ENCODE results near the gene TUT4. TPM values are rescaled to one million over a fixed set of nuclear protein-coding genes. Genes with fewer than 3 reads are reported as not detected.

The TUT4 gene
- total RNA-seq, 1 donor, result 44.2 TPM

GRCh38 chr1:52487632-52488031, 65.3 kb downstream of the TUT4 start:
- TF ChIP-seq CTCF (IDR thresholded peaks at IDR 0.05; ENCODE audit: extremely low read depth, low read depth, low read length), result no peak
- no peak for DNase-seq (ENCODE audit: insufficient read length, low spot score, missing footprints)
- peaks cover 11% of the 10 kb centered on the region for H3K36me3 ChIP-seq (ENCODE audit: insufficient read depth, low read length)
- no peaks in the 10 kb centered on the region for H3K79me2 ChIP-seq (ENCODE audit: insufficient read depth, low read length)
- H3K4me3 ChIP-seq (ENCODE audit: insufficient read depth, low read length), result no peak overlapping the region
- H3K4me2 ChIP-seq (ENCODE audit: insufficient read depth, low read length), result no peak overlapping the region
- no peaks in the 10 kb centered on the region for H3K4me1 ChIP-seq (ENCODE audit: insufficient read depth, low read length)
- H3K27me3 ChIP-seq (ENCODE audit: insufficient read depth, low read length), result no peaks in the 10 kb centered on the region
- H3K27ac ChIP-seq (ENCODE audit: low read depth, low read length), result no peak overlapping the region
- H4K20me1 ChIP-seq (ENCODE audit: insufficient read depth, low read length), result no peaks in the 10 kb centered on the region
- no peaks in the 10 kb centered on the region for H3K9me3 ChIP-seq (ENCODE audit: low read depth, low read length)
- H2AFZ ChIP-seq (ENCODE audit: low read length), result no peak overlapping the region

- peaks cover 3% of the 10 kb centered on the region for H3K36me3 ChIP-seq (ENCODE audit: insufficient read depth, low read length)
- H2AFZ ChIP-seq (ENCODE audit: low read length), result no peak overlapping the region
- no peaks in the 10 kb centered on the region for H4K20me1 ChIP-seq (ENCODE audit: insufficient read depth, low read length)
- H3K4me2 ChIP-seq (ENCODE audit: insufficient read depth, low read length), result no peak overlapping the region
- H3K4me1 ChIP-seq (ENCODE audit: insufficient read depth, low read length), result no peaks in the 10 kb centered on the region
- no peak overlapping the region for H3K27ac ChIP-seq (ENCODE audit: low read depth, low read length)
- DNase-seq (ENCODE audit: insufficient read length, low spot score, missing footprints), result no peak
- no peaks in the 10 kb centered on the region for H3K9me3 ChIP-seq (ENCODE audit: low read depth, low read length)
- TF ChIP-seq CTCF (IDR thresholded peaks at IDR 0.05; ENCODE audit: extremely low read depth, low read depth, low read length), result no peak
- no peaks in the 10 kb centered on the region for H3K79me2 ChIP-seq (ENCODE audit: insufficient read depth, low read length)
- no peaks in the 10 kb centered on the region for H3K27me3 ChIP-seq (ENCODE audit: insufficient read depth, low read length)
- no peak overlapping the region for H3K4me3 ChIP-seq (ENCODE audit: insufficient read depth, low read length)
Measured at GRCh38 chr1:52482326-52483004, 70.4 kb downstream of the TUT4 start.

- no peaks in the 10 kb centered on the region for H3K4me1 ChIP-seq (ENCODE audit: insufficient read depth, low read length)
- no peak overlapping the region for H2AFZ ChIP-seq (ENCODE audit: low read length)
- no peaks in the 10 kb centered on the region for H3K27me3 ChIP-seq (ENCODE audit: insufficient read depth, low read length)
- H3K9me3 ChIP-seq (ENCODE audit: low read depth, low read length), result no peaks in the 10 kb centered on the region
- H3K4me2 ChIP-seq (ENCODE audit: insufficient read depth, low read length), result no peak overlapping the region
- H3K27ac ChIP-seq (ENCODE audit: low read depth, low read length), result no peak overlapping the region
- H3K79me2 ChIP-seq (ENCODE audit: insufficient read depth, low read length), result no peaks in the 10 kb centered on the region
- H3K36me3 ChIP-seq (ENCODE audit: insufficient read depth, low read length), result peaks cover 7% of the 10 kb centered on the region
- no peaks in the 10 kb centered on the region for H4K20me1 ChIP-seq (ENCODE audit: insufficient read depth, low read length)
- no peak overlapping the region for H3K4me3 ChIP-seq (ENCODE audit: insufficient read depth, low read length)
- DNase-seq (ENCODE audit: insufficient read length, low spot score, missing footprints), result no peak
- TF ChIP-seq CTCF (IDR thresholded peaks at IDR 0.05; ENCODE audit: extremely low read depth, low read depth, low read length), result no peak
Measured at GRCh38 chr1:52479076-52479475, 73.8 kb downstream of the TUT4 start.

GRCh38 chr1:52477876-52478275, 75.0 kb downstream of the TUT4 start:
- H3K4me1 ChIP-seq (ENCODE audit: insufficient read depth, low read length), result no peaks in the 10 kb centered on the region
- no peak for DNase-seq (ENCODE audit: insufficient read length, low spot score, missing footprints)
- H3K4me3 ChIP-seq (ENCODE audit: insufficient read depth, low read length), result no peak overlapping the region
- no peaks in the 10 kb centered on the region for H3K9me3 ChIP-seq (ENCODE audit: low read depth, low read length)
- no peak for TF ChIP-seq CTCF (IDR thresholded peaks at IDR 0.05; ENCODE audit: extremely low read depth, low read depth, low read length)
- H3K36me3 ChIP-seq (ENCODE audit: insufficient read depth, low read length), result peaks cover 7% of the 10 kb centered on the region
- no peaks in the 10 kb centered on the region for H3K79me2 ChIP-seq (ENCODE audit: insufficient read depth, low read length)
- H3K4me2 ChIP-seq (ENCODE audit: insufficient read depth, low read length), result no peak overlapping the region
- H4K20me1 ChIP-seq (ENCODE audit: insufficient read depth, low read length), result no peaks in the 10 kb centered on the region
- no peak overlapping the region for H3K27ac ChIP-seq (ENCODE audit: low read depth, low read length)
- no peaks in the 10 kb centered on the region for H3K27me3 ChIP-seq (ENCODE audit: insufficient read depth, low read length)
- H2AFZ ChIP-seq (ENCODE audit: low read length), result no peak overlapping the region
